ENCODE data around the gene ARHGEF28.
A peak's percentile ranks its signal among the peaks of the same experiment; 100 is the strongest.

ARHGEF28 gene

DNA sequence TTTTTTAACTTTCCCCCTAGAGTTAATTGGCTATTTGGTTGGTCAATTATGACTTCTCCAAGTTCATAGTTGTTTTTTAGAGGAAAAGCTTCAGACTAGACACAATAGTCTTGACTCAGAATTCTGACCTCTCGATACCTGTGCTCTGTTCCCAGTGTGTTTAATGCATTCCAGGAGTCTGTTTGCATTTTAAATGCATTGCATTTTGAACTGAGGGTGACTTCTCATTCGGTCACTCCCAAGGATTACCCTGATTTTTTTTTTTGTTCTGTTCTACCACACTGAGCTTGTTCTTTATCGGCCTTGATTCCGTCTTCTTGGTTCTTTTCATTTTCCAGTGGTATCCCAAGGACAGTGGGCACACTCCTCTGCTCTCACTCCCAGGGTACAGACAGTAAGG, 16.3 kb downstream of the ARHGEF28 start:
- peaks cover 60% of the 10 kb centered on the region for H3K4me1 ChIP-seq (ENCODE audit: control insufficient read depth, insufficient read depth, low read length)
- peak overlapping the region; percentile 31 for H3K4me2 ChIP-seq (ENCODE audit: low read length)
- H3K9ac ChIP-seq (ENCODE audit: low read depth, low read length) = no peak overlapping the region
- no peaks in the 10 kb centered on the region for H3K9me3 ChIP-seq (replicated peaks; ENCODE audit: low read length)
- no peak overlapping the region for H3K4me3 ChIP-seq (ENCODE audit: low read length)
- H3K27me3 ChIP-seq (ENCODE audit: control insufficient read depth, insufficient read depth, low read length) = no peaks in the 10 kb centered on the region
- peaks cover 5% of the 10 kb centered on the region for H3K36me3 ChIP-seq (ENCODE audit: insufficient read depth, low read length)

DNA sequence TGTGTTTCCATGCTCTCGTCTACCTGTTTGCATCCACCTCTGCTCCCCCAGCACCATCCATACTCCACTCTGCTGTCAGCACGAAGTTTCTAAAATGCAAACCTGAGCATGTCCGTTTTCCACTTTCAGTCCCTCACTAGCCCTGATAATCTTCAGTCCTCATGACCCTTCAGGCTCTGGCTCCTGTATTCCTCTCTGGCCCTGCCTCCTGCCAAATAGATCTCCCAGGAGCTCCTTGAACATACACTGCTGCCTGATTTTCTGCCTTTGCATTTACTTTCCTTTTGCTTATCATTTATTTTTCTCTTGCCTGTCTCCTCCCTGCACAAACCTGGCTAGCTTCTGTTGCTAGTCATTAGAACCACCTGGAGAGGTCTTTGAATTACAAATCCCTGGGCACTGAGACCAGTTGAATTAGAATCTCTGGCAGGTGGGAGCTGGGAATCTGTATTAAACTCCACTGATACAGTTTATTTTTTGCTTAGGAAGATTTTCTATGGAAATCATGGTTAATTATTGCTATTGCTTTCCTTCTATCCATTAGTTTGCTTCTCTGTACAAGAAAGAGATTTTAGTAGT, 18.5 kb downstream of the ARHGEF28 start:
- H3K4me2 ChIP-seq (ENCODE audit: low read length) = no peak overlapping the region
- no peak overlapping the region for H3K4me3 ChIP-seq (ENCODE audit: low read length)
- no peak overlapping the region for H3K9ac ChIP-seq (ENCODE audit: low read depth, low read length)
- peaks cover 5% of the 10 kb centered on the region for H3K36me3 ChIP-seq (ENCODE audit: insufficient read depth, low read length)
- no peaks in the 10 kb centered on the region for H3K9me3 ChIP-seq (replicated peaks; ENCODE audit: low read length)
- H3K27me3 ChIP-seq (ENCODE audit: control insufficient read depth, insufficient read depth, low read length) = no peaks in the 10 kb centered on the region
- H3K4me1 ChIP-seq (ENCODE audit: control insufficient read depth, insufficient read depth, low read length) = peaks cover 39% of the 10 kb centered on the region

DNA sequence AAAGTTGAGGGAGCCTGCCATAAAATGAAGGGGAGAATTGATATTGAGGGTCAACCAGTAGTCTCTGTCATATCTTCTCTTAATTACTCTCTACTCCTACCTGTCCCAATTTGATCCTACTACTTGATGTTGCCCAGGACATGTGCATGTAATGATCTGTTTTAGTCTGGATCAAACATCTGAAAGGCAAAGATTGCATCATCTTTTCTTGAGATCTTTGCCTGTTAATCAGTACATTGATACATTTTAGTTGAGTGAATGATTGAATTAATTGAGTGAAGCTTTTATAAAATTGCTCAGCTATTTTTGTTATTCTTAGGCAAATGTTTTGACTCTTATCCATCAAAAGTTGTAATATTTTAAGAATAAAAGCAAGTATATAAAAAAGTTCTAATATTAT, 21.7 kb downstream of the ARHGEF28 start:
- no peak overlapping the region for H3K4me3 ChIP-seq (ENCODE audit: low read length)
- H3K4me1 ChIP-seq (ENCODE audit: control insufficient read depth, insufficient read depth, low read length) = peaks cover 7% of the 10 kb centered on the region
- H3K9ac ChIP-seq (ENCODE audit: low read depth, low read length) = no peak overlapping the region
- no peaks in the 10 kb centered on the region for H3K27me3 ChIP-seq (ENCODE audit: control insufficient read depth, insufficient read depth, low read length)
- H3K9me3 ChIP-seq (replicated peaks; ENCODE audit: low read length) = no peaks in the 10 kb centered on the region
- H3K4me2 ChIP-seq (ENCODE audit: low read length) = no peak overlapping the region
- peaks cover 9% of the 10 kb centered on the region for H3K36me3 ChIP-seq (ENCODE audit: insufficient read depth, low read length)

DNA sequence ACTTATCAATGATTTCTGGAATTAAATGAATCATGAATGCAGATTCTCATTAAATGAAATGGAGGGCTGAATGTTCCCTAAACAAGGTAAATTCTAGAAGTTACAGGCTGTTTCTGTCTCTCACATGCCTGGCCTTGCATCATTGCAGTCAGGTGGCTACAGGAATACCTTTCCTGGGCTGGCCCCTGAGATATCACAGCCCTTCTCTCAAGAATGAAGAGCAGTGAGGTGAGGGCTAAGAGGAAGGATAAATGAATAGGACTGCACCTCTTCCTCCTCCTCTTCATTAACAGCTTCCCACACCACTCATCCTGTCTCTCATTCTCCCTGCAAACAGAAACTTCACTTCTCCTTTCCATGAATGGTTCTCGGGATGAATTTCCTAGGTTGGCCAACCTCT, 22.5 kb downstream of the ARHGEF28 start:
- Histone ChIP-seq H3K4me3 (ENCODE audit: low read length) (no peak overlapping the region), H3K9me3 (replicated peaks; ENCODE audit: low read length) (no peaks in the 10 kb centered on the region), H3K36me3 (ENCODE audit: insufficient read depth, low read length) (peaks cover 10% of the 10 kb centered on the region), H3K4me2 (ENCODE audit: low read length) (no peak overlapping the region), H3K4me1 (ENCODE audit: control insufficient read depth, insufficient read depth, low read length) (peaks cover 5% of the 10 kb centered on the region), H3K27me3 (ENCODE audit: control insufficient read depth, insufficient read depth, low read length) (no peaks in the 10 kb centered on the region), H3K9ac (ENCODE audit: low read depth, low read length) (no peak overlapping the region)

DNA sequence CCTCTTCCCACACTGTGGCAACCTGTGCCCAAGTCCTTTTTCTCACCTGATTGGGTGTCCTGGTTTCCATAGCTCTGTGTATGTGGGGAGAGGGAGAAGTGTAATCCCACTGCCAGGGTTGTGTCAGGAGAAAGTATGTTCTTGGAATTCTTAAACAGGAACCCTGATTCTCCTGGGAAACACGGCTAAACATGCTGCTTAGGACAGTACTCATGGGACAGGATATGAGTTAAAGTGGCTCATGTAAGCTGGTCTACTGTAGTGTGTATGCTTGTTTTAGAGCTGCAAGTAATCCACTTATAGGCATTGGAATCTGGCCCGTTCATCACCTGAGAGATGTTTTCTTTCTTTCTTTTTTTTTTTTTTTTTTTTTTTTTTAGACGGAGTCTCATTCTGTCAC, 23.9 kb downstream of the ARHGEF28 start:
- Histone ChIP-seq H3K36me3 (ENCODE audit: insufficient read depth, low read length) (peaks cover 10% of the 10 kb centered on the region), H3K9ac (ENCODE audit: low read depth, low read length) (no peak overlapping the region), H3K4me3 (ENCODE audit: low read length) (no peak overlapping the region), H3K9me3 (replicated peaks; ENCODE audit: low read length) (no peaks in the 10 kb centered on the region), H3K27me3 (ENCODE audit: control insufficient read depth, insufficient read depth, low read length) (no peaks in the 10 kb centered on the region), H3K4me1 (ENCODE audit: control insufficient read depth, insufficient read depth, low read length) (peaks cover 14% of the 10 kb centered on the region), H3K4me2 (ENCODE audit: low read length) (no peak overlapping the region)

DNA sequence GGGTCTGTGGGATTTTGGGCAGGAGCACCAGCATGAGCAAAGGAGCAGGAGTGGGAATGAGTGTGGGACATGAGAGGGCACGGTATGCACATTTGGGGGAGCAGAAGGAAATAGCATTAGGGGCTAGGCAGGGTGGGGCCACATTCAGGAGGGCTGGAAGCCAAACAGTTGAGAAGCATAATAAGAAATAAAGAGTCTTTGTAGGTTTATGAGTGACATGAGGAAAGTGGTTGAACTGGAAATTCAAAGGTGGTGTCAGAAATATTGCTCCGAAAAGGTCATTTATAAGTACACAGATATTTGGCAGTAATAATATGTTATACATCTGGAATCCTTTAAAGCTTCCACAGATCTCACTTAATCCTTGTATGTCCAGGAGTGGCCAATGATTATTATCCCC, 26.4 kb downstream of the ARHGEF28 start:
- no peak overlapping the region for H3K9ac ChIP-seq (ENCODE audit: low read depth, low read length)
- H3K4me3 ChIP-seq (ENCODE audit: low read length) = no peak overlapping the region
- peaks cover 20% of the 10 kb centered on the region for H3K4me1 ChIP-seq (ENCODE audit: control insufficient read depth, insufficient read depth, low read length)
- H3K36me3 ChIP-seq (ENCODE audit: insufficient read depth, low read length) = peaks cover 10% of the 10 kb centered on the region
- no peak overlapping the region for H3K4me2 ChIP-seq (ENCODE audit: low read length)
- H3K27me3 ChIP-seq (ENCODE audit: control insufficient read depth, insufficient read depth, low read length) = no peaks in the 10 kb centered on the region
- no peaks in the 10 kb centered on the region for H3K9me3 ChIP-seq (replicated peaks; ENCODE audit: low read length)

DNA sequence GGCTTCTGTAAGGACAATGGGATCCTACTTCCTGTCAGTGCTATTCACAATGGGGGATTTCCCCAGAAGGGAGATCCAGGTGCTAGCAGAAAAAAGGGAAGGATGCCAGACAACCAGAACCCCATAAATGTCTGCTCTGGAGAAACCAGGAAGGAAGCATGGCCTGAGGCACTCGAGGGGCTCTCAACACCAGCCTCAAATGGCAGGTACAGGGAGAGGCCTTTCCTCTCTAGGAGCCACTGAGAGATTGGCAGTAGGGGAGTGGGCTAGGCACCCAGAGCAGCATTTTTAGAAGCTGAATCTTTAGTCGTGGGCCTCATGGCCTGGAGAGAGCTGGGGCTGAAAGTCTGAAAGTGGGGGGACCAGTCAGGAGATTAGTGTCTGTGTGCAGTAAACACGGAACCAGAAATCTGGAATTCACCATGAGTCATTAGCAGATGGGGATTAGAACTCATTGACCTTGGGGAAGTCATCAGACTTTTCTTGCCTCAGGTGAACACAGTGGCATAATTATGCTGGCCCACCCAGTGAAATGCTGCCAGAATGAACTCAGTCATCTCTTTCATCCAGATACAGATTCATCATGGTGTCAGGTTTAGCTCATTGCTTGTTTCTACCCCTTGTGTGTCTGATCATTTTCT, 28.3 kb downstream of the ARHGEF28 start:
- Histone ChIP-seq H3K9me3 (replicated peaks; ENCODE audit: low read length) (no peaks in the 10 kb centered on the region), H3K4me1 (ENCODE audit: control insufficient read depth, insufficient read depth, low read length) (peaks cover 20% of the 10 kb centered on the region), H3K27me3 (ENCODE audit: control insufficient read depth, insufficient read depth, low read length) (no peaks in the 10 kb centered on the region), H3K4me2 (ENCODE audit: low read length) (no peak overlapping the region), H3K9ac (ENCODE audit: low read depth, low read length) (no peak overlapping the region), H3K36me3 (ENCODE audit: insufficient read depth, low read length) (peaks cover 10% of the 10 kb centered on the region), H3K4me3 (ENCODE audit: low read length) (no peak overlapping the region)

DNA sequence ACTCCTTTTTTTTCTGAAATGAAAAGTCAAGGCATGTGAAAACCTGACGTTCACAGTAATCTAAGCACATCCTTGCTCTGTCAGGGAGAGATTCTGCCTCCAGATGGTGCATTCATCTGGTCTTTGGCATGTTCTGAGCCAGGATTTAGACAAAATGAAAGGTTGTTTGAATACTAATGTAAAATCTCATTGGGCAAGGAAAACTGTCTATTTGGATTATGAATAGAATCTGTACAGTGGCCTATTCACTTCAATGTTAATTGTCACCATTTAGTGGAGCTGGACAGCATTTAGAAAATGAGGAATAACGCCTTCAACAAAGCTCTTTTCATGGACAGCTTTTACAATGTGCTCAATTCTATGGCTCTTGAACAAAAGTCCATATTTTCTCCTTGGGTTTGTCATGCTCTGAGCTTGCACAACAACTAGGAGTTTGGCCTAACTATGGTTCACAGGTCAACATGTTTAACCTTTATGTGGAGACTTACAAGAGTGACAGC, 28.9 kb downstream of the ARHGEF28 start:
- H3K4me1 ChIP-seq (ENCODE audit: control insufficient read depth, insufficient read depth, low read length) = peaks cover 25% of the 10 kb centered on the region
- H3K27me3 ChIP-seq (ENCODE audit: control insufficient read depth, insufficient read depth, low read length) = no peaks in the 10 kb centered on the region
- H3K9ac ChIP-seq (ENCODE audit: low read depth, low read length) = no peak overlapping the region
- H3K36me3 ChIP-seq (ENCODE audit: insufficient read depth, low read length) = peaks cover 10% of the 10 kb centered on the region
- no peak overlapping the region for H3K4me3 ChIP-seq (ENCODE audit: low read length)
- H3K9me3 ChIP-seq (replicated peaks; ENCODE audit: low read length) = no peaks in the 10 kb centered on the region
- no peak overlapping the region for H3K4me2 ChIP-seq (ENCODE audit: low read length)

DNA sequence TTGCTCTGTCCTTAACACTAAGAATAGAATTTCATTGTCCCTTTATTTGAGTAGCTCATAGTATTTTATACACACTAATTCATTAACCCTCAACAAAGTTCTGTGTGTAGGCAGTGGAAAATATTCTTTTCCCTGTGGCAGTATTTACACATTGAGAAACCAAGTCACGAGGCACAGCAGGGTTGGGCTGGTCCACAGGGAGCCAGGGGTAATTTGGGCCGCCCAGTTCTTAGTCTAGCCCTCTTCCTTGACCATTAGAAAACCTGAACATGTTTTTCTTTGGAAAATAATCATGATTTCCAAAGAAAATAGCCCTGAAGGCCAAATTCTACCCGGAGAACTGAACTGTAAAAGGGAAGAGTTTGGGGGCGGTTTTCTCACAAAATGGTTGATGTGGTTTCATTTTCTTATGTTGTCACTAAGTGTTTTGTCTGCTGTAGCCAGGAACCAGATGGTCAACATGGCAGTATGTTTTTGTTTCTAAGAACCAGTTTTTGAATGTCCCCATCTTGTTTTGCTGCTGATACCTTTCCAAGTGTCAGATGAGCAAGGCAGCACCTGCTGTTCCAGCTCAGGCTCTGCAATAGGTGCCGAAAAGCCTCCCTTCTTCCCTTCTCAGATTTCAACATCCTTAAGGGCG, 29.6 kb downstream of the ARHGEF28 start:
- Histone ChIP-seq H3K9ac (ENCODE audit: low read depth, low read length) (no peak overlapping the region), H3K36me3 (ENCODE audit: insufficient read depth, low read length) (peaks cover 10% of the 10 kb centered on the region), H3K4me3 (ENCODE audit: low read length) (no peak overlapping the region), H3K9me3 (replicated peaks; ENCODE audit: low read length) (no peaks in the 10 kb centered on the region), H3K4me1 (ENCODE audit: control insufficient read depth, insufficient read depth, low read length) (peaks cover 29% of the 10 kb centered on the region), H3K27me3 (ENCODE audit: control insufficient read depth, insufficient read depth, low read length) (no peaks in the 10 kb centered on the region), H3K4me2 (ENCODE audit: low read length) (peak overlapping the region; percentile 13)

DNA sequence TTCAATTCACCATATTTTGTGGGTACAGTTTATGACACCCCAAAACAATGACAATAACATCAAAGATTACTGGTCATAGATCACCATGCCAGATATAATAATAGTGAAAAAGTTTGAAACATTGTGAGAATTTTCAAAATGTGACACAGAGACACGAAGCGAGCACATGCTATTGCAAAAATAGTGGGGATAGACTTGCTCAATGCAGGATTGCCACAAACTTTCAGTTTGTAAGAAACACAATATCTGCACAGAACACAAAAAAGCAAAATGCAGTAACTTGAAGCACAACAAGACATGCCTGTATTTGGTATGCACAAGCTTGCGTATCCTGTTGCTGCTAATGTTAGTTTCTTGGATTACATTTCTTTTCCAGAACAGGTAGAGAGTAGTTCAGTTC, 35.8 kb downstream of the ARHGEF28 start:
- H3K4me2 ChIP-seq (ENCODE audit: low read length) = no peak overlapping the region
- no peaks in the 10 kb centered on the region for H3K27me3 ChIP-seq (ENCODE audit: control insufficient read depth, insufficient read depth, low read length)
- peaks cover 10% of the 10 kb centered on the region for H3K4me1 ChIP-seq (ENCODE audit: control insufficient read depth, insufficient read depth, low read length)
- H3K9me3 ChIP-seq (replicated peaks; ENCODE audit: low read length) = no peaks in the 10 kb centered on the region
- H3K9ac ChIP-seq (ENCODE audit: low read depth, low read length) = no peak overlapping the region
- peaks cover under 1% of the 10 kb centered on the region for H3K36me3 ChIP-seq (ENCODE audit: insufficient read depth, low read length)
- no peak overlapping the region for H3K4me3 ChIP-seq (ENCODE audit: low read length)

DNA sequence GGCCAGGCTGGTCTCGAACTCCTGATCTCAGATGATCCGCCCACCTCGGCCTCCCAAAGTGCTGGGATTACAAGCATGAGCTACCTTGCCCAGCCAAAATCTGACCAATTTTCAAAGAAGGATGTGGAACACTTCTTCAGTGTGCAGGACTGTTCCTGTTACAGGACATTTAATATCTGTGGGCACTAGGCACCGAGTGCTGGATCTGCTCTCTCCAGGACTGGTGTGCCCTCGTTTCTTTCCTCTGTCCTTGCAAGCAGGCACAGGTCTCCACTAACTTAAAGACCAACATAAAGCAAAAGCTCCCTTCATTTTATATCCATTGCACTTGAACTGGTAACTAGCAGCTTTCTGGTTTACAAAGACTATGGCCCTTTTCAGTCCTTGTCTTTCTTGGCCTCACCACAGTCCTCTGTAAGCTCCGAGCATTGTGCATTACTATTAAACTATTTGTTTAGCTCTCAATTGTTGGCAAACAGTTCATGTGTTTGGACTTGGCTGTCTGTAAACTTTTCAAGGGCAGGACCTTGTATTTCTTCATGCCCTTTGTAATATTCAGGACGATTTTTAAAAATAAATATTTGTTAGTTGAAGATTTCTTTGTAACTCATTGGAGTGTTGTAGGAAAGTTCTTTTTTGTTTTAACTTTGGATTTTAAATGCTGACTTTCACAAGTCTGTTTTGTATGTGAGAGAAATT, 37.3 kb downstream of the ARHGEF28 start:
- H3K4me1 ChIP-seq (ENCODE audit: control insufficient read depth, insufficient read depth, low read length) = peaks cover 10% of the 10 kb centered on the region
- no peak overlapping the region for H3K4me2 ChIP-seq (ENCODE audit: low read length)
- H3K4me3 ChIP-seq (ENCODE audit: low read length) = no peak overlapping the region
- H3K9ac ChIP-seq (ENCODE audit: low read depth, low read length) = no peak overlapping the region
- H3K9me3 ChIP-seq (replicated peaks; ENCODE audit: low read length) = no peaks in the 10 kb centered on the region
- peaks cover 8% of the 10 kb centered on the region for H3K36me3 ChIP-seq (ENCODE audit: insufficient read depth, low read length)
- no peaks in the 10 kb centered on the region for H3K27me3 ChIP-seq (ENCODE audit: control insufficient read depth, insufficient read depth, low read length)
